ENCODE results near the gene STK33.

DNA sequence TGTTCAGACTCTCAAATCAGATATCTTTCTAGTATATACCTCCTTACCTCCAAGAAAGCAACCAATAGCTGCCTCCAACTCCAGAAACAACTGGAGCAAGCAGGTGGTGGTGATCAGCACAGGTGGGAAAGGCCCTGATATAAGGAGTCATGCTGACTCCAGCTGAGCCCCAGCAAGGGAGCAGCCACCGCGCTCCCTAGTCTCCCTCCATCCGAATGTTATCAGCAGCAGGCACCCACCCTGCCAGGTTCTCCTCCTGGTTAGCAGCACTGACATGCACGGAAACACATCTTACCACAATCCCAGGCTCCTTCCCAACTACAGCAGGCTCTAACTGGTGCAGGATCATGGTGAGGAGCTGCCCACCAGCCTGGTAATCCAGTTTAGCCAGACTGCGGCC is 18.5 kb upstream of the STK33 start:
- no peak for TF ChIP-seq POLR2A (IDR thresholded peaks at IDR 0.05; ENCODE audit: borderline replicate concordance, extremely low read depth, insufficient read depth, insufficient read length)
- TF ChIP-seq, protein P1, sequence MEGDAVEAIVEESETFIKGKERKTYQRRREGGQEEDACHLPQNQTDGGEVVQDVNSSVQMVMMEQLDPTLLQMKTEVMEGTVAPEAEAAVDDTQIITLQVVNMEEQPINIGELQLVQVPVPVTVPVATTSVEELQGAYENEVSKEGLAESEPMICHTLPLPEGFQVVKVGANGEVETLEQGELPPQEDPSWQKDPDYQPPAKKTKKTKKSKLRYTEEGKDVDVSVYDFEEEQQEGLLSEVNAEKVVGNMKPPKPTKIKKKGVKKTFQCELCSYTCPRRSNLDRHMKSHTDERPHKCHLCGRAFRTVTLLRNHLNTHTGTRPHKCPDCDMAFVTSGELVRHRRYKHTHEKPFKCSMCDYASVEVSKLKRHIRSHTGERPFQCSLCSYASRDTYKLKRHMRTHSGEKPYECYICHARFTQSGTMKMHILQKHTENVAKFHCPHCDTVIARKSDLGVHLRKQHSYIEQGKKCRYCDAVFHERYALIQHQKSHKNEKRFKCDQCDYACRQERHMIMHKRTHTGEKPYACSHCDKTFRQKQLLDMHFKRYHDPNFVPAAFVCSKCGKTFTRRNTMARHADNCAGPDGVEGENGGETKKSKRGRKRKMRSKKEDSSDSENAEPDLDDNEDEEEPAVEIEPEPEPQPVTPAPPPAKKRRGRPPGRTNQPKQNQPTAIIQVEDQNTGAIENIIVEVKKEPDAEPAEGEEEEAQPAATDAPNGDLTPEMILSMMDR (IDR thresholded peaks at IDR 0.05 in 2 of 3, conservative IDR thresholded peaks at IDR 0.05 in 1 of 3; ENCODE audit: borderline replicate concordance in 1 of 3, insufficient read depth in 1 of 3, low read depth in 2 of 3, low read length in 2 of 3): no peak
- no peak for TF ChIP-seq POLR2AphosphoS5 (IDR thresholded peaks at IDR 0.05; ENCODE audit: low read depth, low read length)
- no peak for TF ChIP-seq REST (IDR thresholded peaks at IDR 0.05; ENCODE audit: low read depth)
- TF ChIP-seq EZH2phosphoT487 (IDR thresholded peaks at IDR 0.05; ENCODE audit: borderline replicate concordance): no peak
